Measurements from ENCODE around the gene CDR2. TPM values are rescaled to one million over a fixed set of nuclear protein-coding genes. Genes with fewer than 3 reads are reported as not detected.

Gene CDR2
- total and polyA plus RNA-seq, 2 of the 13 experiments (the other 11 are each of a cell fraction or from before 2014, with no cell fraction given): 59.0 to 78.9 TPM

DNA sequence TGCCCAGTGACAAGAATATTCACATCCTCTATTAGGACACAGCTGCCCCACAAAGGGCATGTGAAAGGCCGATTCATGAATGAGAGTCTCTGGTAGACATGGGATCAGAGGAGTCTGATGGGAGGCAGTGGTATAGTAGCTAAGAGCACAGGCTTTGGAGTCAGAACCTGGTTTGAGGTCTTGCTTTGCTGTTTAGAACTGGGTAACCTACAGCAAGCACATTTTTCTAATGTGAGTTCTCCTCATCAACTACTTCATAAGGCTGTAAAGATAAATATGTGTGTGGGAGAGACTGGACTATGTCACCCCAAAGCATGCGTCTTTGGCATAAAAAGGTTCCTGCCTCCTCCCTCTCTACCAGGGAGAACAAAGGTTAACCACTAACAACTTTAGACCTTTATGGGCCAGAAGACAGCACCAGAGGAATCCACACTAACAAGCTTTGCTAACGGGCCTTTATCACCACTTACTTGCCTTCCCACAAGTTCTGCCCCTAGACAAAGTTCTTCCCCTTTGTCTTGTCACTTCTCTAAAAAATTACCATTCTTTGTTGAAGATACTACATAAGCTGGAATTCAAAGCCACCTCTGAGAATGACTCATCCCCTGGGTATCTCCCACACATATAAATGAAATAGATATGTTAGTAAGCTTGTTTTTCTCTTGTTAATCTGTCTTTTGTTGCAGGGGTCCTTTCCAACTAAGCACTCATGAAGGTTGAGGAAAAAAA is 21.1 kb downstream of the CDR2 start (continued):
- peak; percentile 42; the same call in 1 of the 2 replicates for TF ChIP-seq TARDBP (CRISPR knock-in tag; IDR thresholded peaks at IDR 0.05)
- TF ChIP-seq, protein P1, sequence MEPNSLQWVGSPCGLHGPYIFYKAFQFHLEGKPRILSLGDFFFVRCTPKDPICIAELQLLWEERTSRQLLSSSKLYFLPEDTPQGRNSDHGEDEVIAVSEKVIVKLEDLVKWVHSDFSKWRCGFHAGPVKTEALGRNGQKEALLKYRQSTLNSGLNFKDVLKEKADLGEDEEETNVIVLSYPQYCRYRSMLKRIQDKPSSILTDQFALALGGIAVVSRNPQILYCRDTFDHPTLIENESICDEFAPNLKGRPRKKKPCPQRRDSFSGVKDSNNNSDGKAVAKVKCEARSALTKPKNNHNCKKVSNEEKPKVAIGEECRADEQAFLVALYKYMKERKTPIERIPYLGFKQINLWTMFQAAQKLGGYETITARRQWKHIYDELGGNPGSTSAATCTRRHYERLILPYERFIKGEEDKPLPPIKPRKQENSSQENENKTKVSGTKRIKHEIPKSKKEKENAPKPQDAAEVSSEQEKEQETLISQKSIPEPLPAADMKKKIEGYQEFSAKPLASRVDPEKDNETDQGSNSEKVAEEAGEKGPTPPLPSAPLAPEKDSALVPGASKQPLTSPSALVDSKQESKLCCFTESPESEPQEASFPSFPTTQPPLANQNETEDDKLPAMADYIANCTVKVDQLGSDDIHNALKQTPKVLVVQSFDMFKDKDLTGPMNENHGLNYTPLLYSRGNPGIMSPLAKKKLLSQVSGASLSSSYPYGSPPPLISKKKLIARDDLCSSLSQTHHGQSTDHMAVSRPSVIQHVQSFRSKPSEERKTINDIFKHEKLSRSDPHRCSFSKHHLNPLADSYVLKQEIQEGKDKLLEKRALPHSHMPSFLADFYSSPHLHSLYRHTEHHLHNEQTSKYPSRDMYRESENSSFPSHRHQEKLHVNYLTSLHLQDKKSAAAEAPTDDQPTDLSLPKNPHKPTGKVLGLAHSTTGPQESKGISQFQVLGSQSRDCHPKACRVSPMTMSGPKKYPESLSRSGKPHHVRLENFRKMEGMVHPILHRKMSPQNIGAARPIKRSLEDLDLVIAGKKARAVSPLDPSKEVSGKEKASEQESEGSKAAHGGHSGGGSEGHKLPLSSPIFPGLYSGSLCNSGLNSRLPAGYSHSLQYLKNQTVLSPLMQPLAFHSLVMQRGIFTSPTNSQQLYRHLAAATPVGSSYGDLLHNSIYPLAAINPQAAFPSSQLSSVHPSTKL (CRISPR knock-in tag; IDR thresholded peaks at IDR 0.05): peak; percentile 15; the same call in 1 of the 2 replicates
- 0 out of 2 replicates have a peak, but pooled peaks have one; percentile 26 for TF ChIP-seq ZKSCAN1 (IDR thresholded peaks at IDR 0.05; ENCODE audit: low read length)
- TF ChIP-seq ZNF556 (CRISPR knock-in tag; IDR thresholded peaks at IDR 0.05; ENCODE audit: borderline replicate concordance): no peak; the same call in 1 of the 2 replicates
- TF ChIP-seq ARID2 (CRISPR knock-in tag; IDR thresholded peaks at IDR 0.05; ENCODE audit: borderline replicate concordance): no peak
- peak; percentile 27; the same call in 1 of the 2 replicates for TF ChIP-seq GATAD1 (CRISPR knock-in tag; IDR thresholded peaks at IDR 0.05)
- TF ChIP-seq ZNF431 (CRISPR knock-in tag; IDR thresholded peaks at IDR 0.05; ENCODE audit: borderline replicate concordance, low read depth): no peak
- TF ChIP-seq TEAD3 (CRISPR knock-in tag; optimal IDR thresholded peaks at IDR 0.05; ENCODE audit: borderline replicate concordance): peak; percentile 48
- TF ChIP-seq CREM (IDR thresholded peaks at IDR 0.05): 0 out of 2 replicates have a peak, but pooled peaks have one; percentile 15
- no peak for TF ChIP-seq CREM (CRISPR knock-in tag; IDR thresholded peaks at IDR 0.05)
- 0 out of 2 replicates have a peak, but pooled peaks have one; percentile 72 for TF ChIP-seq THYN1 (CRISPR knock-in tag; IDR thresholded peaks at IDR 0.05; ENCODE audit: borderline replicate concordance, low read depth)
- 0 out of 2 replicates have a peak, but pooled peaks have one; percentile 53 for TF ChIP-seq ZSCAN22 (CRISPR knock-in tag; IDR thresholded peaks at IDR 0.05)
- peak; percentile 67; the same call in 1 of the 2 replicates for TF ChIP-seq PPARG (CRISPR knock-in tag; conservative IDR thresholded peaks at IDR 0.05)
- TF ChIP-seq, protein P2, sequence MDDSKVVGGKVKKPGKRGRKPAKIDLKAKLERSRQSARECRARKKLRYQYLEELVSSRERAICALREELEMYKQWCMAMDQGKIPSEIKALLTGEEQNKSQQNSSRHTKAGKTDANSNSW (CRISPR knock-in tag; IDR thresholded peaks at IDR 0.05; ENCODE audit: borderline replicate concordance): no peak
- no peak for TF ChIP-seq CREB1 (IDR thresholded peaks at IDR 0.05)
- TF ChIP-seq CREB1 (CRISPR knock-in tag; IDR thresholded peaks at IDR 0.05): peak; percentile 30; the same call in 1 of the 2 replicates
- TF ChIP-seq FOXA3 (CRISPR knock-in tag; IDR thresholded peaks at IDR 0.05): peak; percentile 45
- TF ChIP-seq, protein P3, sequence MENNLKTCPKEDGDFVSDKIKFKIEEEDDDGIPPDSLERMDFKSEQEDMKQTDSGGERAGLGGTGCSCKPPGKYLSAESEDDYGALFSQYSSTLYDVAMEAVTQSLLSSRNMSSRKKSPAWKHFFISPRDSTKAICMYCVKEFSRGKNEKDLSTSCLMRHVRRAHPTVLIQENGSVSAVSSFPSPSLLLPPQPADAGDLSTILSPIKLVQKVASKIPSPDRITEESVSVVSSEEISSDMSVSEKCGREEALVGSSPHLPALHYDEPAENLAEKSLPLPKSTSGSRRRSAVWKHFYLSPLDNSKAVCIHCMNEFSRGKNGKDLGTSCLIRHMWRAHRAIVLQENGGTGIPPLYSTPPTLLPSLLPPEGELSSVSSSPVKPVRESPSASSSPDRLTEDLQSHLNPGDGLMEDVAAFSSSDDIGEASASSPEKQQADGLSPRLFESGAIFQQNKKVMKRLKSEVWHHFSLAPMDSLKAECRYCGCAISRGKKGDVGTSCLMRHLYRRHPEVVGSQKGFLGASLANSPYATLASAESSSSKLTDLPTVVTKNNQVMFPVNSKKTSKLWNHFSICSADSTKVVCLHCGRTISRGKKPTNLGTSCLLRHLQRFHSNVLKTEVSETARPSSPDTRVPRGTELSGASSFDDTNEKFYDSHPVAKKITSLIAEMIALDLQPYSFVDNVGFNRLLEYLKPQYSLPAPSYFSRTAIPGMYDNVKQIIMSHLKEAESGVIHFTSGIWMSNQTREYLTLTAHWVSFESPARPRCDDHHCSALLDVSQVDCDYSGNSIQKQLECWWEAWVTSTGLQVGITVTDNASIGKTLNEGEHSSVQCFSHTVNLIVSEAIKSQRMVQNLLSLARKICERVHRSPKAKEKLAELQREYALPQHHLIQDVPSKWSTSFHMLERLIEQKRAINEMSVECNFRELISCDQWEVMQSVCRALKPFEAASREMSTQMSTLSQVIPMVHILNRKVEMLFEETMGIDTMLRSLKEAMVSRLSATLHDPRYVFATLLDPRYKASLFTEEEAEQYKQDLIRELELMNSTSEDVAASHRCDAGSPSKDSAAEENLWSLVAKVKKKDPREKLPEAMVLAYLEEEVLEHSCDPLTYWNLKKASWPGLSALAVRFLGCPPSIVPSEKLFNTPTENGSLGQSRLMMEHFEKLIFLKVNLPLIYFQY (CRISPR knock-in tag; IDR thresholded peaks at IDR 0.05; ENCODE audit: borderline replicate concordance): 0 out of 2 replicates have a peak, but pooled peaks have one; percentile 15
- peak; percentile 15; the same call in 1 of the 2 replicates for TF ChIP-seq ZNF3 (CRISPR knock-in tag; IDR thresholded peaks at IDR 0.05)
- no peak for TF ChIP-seq NFRKB (IDR thresholded peaks at IDR 0.05)
- TF ChIP-seq ZNF792 (CRISPR knock-in tag; IDR thresholded peaks at IDR 0.05): no peak
- no peak for TF ChIP-seq AKAP8 (CRISPR knock-in tag; IDR thresholded peaks at IDR 0.05)
- TF ChIP-seq ZFP37 (CRISPR knock-in tag; IDR thresholded peaks at IDR 0.05; ENCODE audit: borderline replicate concordance): no peak
- TF ChIP-seq TBX2 (CRISPR knock-in tag; IDR thresholded peaks at IDR 0.05; ENCODE audit: borderline replicate concordance): peak; percentile 13; the same call in 1 of the 2 replicates

All from HepG2 (cell line).